Measurements from ENCODE around the gene SVEP1.
A peak's percentile ranks its signal among the peaks of the same experiment; 100 is the strongest.

The SVEP1 gene

DNA sequence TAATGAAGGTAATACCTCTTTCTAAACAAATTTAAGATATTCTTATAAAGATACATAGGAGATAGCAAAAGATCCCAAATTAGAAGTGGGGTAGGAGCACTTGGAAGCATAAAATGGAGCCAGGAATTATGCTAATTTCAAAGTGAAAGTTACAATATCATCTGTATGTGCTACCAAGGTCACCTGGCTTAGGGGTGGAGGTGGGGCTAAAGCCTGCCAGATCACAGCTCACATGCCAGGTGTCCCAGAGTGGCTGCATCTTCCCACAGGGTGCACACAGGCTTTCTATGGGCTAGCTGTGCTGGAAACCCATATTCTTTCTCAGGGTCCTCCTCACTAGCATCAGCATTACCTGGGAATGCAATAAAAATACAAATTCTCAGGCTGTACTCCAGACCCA lies 123.7 kb downstream of the SVEP1 start:
- intact Hi-C loops (cut with DNase I), result no loop called here
- no peak for DNase-seq

GRCh38 chr9:110452227-110452801 lies 127.2 kb downstream of the SVEP1 start:
- DNase-seq, result no peak
- intact Hi-C loops (cut with DNase I), result loop anchor here (5.0 kb wide), 1 partner anchor 170 kb away; no protein-coding TSS in a partner anchor

DNA sequence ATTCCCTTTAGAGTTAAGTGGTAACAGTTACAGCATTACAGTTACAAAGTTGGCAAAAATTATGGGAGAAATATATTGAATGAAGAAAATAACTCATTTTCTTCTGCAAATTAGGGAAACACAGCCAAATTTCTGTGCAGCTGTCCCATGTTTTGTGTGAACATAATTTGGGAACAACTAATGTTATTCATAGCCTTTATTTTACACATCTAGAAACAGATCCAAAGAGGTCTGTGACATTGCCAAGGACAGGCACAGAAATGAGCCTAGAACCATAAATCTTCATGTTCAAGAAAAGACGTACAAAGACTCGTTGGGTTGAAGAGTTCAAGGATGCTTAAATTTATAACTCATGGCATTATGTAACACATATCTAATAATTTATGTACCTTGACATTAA lies 127.8 kb downstream of the SVEP1 start:
- intact Hi-C loops (cut with DNase I), result loop anchor here (5.0 kb wide), 1 partner anchor 171 kb away; no protein-coding TSS in a partner anchor
- no peak for DNase-seq

DNA sequence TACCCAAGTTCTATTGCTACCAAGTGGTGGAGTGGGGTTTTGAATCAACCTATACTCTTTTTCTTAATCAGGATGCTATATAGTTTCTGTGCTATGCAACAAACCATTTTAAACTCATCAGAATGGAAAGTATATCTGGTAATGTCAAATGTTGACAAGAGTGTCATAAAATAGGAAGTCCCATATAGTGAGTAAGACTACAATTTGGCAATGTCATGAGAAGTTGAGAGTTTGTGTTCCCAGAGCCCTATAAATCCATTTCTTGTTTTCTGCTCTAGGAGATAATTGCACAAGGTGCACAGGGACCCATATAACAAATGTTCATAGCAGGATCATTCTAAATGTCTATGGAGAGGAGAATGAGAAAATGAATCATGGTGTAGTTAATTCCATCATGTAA lies 132.1 kb downstream of the SVEP1 start:
- intact Hi-C loops (cut with DNase I), result no loop called here
- DNase-seq, result no peak

DNA sequence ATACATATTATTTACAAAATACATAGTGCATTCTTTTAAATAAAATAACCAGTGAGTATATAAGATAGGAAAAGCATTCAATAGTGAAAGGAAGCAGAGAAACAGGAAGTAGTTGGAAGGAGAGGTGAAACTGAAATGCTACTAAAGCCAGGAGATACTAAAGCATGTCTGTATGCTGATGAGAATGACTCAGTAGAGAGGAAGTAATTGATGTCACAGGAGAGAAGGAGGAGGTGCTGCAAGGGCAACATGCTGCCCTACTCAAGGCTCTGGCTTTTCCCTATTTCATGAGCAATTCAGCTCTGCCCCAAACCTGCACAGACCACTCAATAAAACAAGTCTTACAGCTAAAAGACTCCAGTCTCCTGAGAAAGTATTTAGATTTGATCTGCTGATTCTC lies 133.4 kb downstream of the SVEP1 start:
- intact Hi-C loops (cut with DNase I), result no loop called here
- DNase-seq, result no peak

- intact Hi-C loops (cut with DNase I), result no loop called here
- no peak for DNase-seq
Measured at GRCh38 chr9:110444911-110445310, 134.6 kb downstream of the SVEP1 start.

DNA sequence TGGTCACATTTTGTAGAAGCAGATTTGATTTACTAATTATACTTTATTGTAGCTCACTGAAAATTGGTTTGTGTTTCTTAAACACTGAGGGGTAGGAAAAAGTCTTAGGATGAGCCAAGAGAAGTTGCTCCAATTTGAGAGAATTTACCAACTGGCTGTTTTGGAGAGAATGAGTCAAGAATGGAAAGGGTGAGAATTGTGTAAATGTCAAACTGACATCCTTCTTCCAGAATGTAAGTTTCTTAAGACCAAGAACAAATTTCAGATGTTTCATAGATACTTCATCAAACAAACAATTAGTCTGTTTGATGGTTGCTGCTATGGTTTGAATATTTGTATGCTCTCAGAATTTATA lies 135.7 kb downstream of the SVEP1 start:
- intact Hi-C loops (cut with DNase I), result no loop called here
- DNase-seq, result no peak

DNA sequence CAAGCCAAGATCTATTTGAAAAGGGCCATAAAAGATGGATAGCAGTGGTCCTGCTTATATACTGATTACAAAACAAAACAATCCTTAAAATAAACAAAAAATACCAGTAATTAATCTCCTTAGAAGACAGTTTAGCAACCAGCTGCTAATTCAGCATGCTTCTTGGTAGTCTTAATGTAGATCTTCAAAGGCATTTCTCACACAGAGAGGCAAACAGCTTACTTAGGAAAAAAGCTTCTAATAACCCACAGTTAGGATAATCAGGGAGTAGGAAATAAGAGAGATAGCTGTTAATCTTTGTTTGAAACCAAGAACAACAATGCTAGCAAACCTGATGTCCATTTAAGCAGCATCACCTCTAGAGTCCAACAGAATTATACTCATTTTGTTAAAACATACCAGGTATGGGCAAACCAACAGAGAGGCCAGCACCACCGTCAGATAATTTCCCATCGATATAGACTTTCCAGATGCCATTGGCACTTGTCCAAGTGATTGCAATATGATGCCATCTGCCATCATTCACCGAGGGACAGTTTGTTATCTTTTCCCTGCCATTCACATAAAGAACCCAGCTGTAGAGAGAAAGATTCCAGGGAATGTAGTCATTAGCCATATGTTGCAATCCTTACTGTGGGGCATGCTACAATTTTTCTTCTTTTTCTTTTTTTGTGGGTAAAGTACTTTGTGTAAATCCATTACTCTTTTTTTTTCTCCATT lies 136.2 kb downstream of the SVEP1 start:
- intact Hi-C loops (cut with DNase I), result no loop called here
- DNase-seq, result no peak

- no peak for DNase-seq
- intact Hi-C loops (cut with DNase I), result no loop called here
Measured at GRCh38 chr9:110440796-110441195, 138.7 kb downstream of the SVEP1 start.

DNA sequence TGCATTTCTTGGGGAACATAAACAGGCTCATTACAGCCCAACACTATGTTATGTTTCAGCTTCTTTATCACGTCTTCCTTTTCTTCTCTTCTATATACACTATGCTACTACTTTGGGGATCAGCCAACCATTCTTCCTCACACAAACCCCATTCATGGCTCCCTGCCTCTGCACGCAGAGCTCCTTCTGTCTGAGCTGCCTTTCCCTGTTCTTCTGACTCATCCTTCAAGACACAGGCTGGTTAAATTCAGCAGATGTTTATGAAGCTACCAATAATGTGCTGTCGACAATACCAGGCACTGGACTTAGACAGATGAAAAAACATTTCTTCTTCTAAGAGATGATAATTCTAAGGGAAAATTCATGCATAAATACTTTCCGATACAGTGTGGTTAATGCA lies 139.4 kb downstream of the SVEP1 start:
- intact Hi-C loops (cut with DNase I), result no loop called here
- peak in 3 of 10 donors; percentile 28 to 88 (median 32) for DNase-seq

- DNase-seq, result peak in 1 of 10 donors; percentile 16
- intact Hi-C loops (cut with DNase I), result no loop called here
Measured at GRCh38 chr9:110432253-110432652, 147.3 kb downstream of the SVEP1 start.

- intact Hi-C loops (cut with DNase I), result loop anchor here (5.0 kb wide), 2 partner anchors 153 to 193 kb away; no protein-coding TSS in a partner anchor
- DNase-seq, result no peak
Measured at GRCh38 chr9:110429453-110429852, 150.1 kb downstream of the SVEP1 start.

- DNase-seq, result peak in 8 of 10 donors; percentile 12 to 91 (median 59)
- intact Hi-C loops (cut with DNase I), result loop anchor here (5.0 kb wide), 2 partner anchors 155 to 195 kb away; no protein-coding TSS in a partner anchor
Measured at GRCh38 chr9:110427497-110428104, 151.9 kb downstream of the SVEP1 start.

DNA sequence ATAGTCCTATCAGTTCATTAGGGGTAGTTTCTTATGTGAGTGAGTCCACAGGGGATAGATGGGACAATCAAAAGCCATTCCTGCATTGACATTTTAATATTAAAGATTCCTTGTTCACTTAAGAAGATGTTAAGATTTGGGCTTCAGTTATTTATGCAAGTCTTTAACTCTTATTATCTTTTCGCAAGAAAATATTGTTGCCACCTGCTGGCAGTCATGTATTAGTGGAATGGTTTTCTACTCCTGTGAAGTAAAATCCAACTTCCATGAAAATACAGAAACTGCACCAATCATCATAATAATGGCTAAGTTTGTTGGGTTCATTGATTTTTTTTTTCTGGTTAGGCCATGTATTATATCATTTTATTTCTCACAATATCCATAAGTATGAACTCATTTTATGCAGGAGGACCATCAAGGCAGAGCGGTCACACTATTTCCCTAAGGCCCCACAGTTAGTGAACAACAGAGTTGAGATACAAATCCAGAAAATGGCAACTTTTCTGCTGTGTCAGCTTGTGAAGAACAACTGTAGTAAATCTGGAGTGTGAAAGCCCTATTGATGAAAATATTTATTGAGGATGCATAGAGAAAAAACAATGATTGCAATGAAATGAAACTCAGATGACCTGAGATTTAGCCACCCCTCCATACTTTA lies 153.4 kb downstream of the SVEP1 start:
- intact Hi-C loops (cut with DNase I), result loop anchor here (5.0 kb wide), 2 partner anchors 156 to 196 kb away; no protein-coding TSS in a partner anchor
- DNase-seq, result no peak

DNA sequence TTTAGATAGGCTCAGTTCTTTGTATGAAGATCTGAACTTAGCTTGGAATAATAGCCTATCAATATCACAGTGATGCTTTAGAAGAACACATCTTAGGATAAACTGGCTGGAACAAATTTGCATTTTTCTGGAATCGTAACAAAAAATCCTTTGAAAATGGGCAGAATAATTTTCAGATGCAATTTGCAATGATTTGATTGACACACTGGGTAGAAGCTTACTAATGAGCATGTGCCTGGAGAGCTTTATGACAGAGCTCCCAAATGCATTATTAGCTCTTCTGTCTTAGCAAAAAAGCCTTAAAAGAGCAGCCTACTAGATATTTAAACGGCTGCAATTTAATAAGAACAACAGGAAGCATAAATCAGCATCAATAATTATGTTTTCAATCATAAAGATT lies 165.1 kb downstream of the SVEP1 start:
- no peak for DNase-seq
- intact Hi-C loops (cut with DNase I), result no loop called here

DNA sequence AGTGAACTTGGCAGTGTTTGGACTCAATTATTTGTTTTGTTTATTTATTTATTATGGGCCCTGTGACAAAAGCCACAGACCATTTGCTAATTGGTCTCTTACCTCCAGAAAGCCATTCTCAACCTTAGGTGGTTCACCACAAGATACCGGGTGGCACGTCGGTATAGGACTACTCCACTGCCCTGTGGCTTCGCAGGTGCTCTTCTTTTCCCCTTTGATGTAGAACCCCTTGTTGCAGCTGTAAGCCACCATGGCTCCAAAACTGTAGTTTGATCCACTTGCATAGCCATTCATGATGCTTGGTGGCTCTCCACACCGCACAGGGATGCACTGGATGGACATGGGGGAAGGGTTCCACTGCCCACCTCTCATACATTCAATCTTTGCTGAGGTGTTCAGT lies 168.6 kb downstream of the SVEP1 start:
- no peak for DNase-seq
- intact Hi-C loops (cut with DNase I), result no loop called here

DNA sequence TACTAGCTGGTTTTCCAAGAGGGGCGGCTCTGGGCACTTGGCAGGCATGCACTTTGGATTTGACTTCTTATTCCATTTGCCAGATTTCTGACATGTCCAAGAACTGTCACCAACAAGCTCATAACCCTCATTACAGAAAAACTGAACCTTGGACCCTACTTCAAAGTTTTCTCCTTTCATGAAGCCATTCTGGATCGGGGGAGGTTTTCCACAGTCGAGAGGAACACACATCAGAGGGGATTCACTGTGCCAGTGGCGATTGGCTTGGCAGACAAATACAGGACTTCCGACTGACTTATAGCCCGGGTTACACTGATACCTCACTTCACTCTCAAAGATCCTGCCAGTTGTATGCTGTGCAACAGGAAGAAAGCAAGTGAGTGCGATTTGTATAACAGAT lies 170.9 kb downstream of the SVEP1 start:
- DNase-seq, result no peak
- intact Hi-C loops (cut with DNase I), result loop anchor here (10.0 kb wide), 1 partner anchor 56 kb away; no protein-coding TSS in a partner anchor

GRCh38 chr9:110405858-110406443 lies 173.6 kb downstream of the SVEP1 start:
- intact Hi-C loops (cut with DNase I), result loop anchor here (10.0 kb wide), 1 partner anchor 59 kb away; no protein-coding TSS in a partner anchor
- peak in 1 of 10 donors; percentile 74 for DNase-seq

GRCh38 chr9:110404473-110404872 lies 175.1 kb downstream of the SVEP1 start:
- intact Hi-C loops (cut with DNase I), result loop anchor here (10.0 kb wide), 1 partner anchor 60 kb away; no protein-coding TSS in a partner anchor
- no peak for DNase-seq

DNA sequence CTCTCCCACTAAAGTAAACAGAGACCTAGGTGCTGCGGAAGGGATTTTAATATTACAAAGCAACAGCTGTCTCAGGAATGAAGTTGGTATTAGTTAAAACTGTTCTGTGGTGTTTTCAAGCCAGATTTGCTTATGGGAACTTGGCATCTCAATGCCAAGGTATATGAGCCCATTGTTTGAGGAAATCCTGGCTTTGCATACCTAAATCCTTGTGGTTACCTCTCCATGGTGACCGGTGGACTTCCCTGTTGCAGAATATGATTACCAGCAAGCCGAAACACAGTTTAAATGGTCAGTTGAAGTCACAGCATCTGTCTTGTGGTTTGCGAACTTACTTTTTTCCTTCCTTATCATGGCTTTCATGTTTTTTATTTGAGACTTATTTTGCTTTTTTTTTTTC lies 179.6 kb downstream of the SVEP1 start:
- DNase-seq, result no peak
- intact Hi-C loops (cut with DNase I), result loop anchor here (10.0 kb wide), 1 partner anchor 65 kb away; no protein-coding TSS in a partner anchor
